Measurements from ENCODE around the gene SCLT1.
A peak's percentile ranks its signal among the peaks of the same experiment; 100 is the strongest.
"Not testable (repeated sequence)": the region's sequence is repeated elsewhere in the genome, so short reads cannot be mapped to it uniquely, and the experiment has no call there.

Gene SCLT1

DNA sequence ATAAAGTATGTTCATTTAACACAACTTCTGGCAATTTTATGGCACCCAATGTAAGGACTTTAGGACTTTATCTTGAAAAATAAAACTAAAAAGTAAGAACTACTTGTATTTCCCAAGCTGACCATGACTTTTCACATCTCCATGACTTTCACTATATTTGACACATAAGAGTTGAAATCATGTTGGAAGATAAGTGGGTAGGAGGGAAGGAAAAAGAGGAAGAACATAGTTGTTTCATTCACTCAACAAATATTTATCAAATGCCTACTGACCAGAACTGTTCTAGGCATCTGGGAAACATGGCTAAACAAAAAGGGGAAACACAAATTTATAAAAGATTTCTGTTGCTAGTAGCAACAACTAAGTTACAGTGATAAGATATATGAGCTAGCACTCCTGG, 16.0 kb downstream of the SCLT1 start:
- no peak for DNase-seq (ENCODE audit: low read depth in 2 of 2)

DNA sequence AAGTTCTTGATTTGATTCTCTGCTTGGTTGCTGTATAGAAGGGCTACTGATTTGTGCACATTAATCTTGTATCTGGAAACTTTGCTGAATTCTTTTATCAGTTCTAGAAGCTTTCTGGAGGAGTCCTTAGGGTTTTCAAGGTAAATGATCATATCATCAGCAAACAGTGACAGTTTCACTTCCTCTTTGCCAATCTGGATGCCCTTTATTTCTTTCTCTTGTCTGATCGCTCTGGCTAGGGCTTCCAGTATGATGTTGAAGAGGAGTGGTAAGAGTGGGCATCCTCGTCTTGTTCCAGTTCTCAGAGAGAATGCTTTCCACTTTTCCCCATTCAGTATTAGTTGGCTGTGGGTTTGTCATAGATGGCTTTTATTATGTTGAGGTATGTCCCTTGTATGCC, 23.8 kb downstream of the SCLT1 start:
- DNase-seq (ENCODE audit: low read depth in 2 of 2), result not testable (repeated sequence)

DNA sequence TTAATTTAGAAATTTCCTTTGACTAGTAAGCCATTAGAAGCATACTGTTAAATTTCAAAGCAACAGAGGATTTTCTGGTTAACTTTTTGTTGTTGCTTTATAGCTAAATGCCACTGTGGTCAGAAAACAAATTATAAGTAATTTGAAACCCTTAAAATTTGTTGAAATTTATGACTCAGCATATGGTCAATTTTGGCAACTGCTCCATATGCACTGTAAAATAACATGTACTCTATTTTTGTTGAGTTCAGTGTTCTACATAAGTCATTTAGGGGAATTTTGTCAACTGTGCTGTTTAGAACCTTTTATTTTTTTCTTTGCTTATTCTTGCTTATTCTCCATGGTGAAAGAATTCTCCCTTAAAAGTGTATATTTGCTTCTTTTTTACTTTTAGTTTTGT, 28.6 kb downstream of the SCLT1 start:
- peak; percentile 36 to 49 for DNase-seq (ENCODE audit: low read depth in 2 of 2)

DNA sequence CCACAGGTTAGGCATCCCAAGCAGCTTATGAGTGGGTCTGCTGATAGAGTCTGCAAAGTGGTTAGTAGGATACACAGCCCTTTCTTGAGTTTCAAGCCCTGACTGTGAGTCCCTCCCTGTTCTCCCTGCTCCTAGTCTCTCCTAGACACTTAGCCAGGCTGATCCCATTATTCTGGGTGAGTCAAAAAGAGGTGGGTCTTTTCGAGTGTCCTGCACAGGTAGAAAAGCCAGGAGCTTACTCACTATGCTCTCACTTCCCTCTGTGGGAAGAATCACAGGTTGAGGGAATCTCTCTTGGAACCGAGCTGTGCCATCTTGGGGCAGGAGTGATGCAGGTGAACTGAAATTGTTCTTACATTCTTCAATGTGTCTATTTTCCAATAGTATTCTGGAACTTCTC, 29.7 kb downstream of the SCLT1 start:
- no peak for DNase-seq (ENCODE audit: low read depth in 2 of 2)

DNA sequence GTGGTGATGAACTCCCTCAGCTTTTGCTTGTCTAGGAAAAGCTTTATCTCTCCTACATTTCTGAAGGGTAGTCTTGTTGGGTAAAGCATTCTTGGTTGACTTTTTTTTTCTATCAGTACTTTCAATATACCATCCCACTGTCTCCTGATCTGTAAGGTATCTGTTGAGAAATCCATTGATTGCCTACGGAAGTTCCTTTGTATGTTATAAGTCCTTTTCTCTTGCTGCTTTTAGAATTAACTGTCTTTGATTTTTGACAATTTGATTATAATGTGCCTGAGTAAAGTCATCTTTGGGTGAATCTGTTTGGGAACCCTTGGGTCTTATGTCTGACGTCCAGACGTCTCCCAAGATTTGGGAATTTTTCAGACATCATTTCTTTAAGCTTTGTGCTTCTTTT, 30.8 kb downstream of the SCLT1 start:
- no peak for DNase-seq (ENCODE audit: low read depth in 2 of 2)

DNA sequence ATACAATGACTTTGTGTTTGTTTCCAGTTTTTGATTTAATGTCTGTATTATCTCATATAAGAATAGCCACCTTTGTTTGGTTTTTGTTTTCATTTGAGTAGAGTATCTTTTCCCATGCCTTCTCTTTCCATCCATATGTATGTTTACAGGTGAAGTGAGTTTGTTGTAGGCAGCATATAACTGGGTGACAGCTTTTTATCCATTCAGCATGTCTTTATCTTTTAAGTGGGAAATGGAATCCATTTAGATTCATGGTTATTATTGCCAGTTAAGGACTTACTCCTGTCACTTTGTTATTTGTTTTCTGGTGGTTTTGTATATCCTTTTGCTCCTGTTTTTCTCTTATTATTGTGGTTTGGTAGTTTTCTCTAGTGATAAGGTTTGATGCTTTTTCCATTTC, 34.3 kb downstream of the SCLT1 start:
- DNase-seq (ENCODE audit: low read depth in 2 of 2), result no peak

DNA sequence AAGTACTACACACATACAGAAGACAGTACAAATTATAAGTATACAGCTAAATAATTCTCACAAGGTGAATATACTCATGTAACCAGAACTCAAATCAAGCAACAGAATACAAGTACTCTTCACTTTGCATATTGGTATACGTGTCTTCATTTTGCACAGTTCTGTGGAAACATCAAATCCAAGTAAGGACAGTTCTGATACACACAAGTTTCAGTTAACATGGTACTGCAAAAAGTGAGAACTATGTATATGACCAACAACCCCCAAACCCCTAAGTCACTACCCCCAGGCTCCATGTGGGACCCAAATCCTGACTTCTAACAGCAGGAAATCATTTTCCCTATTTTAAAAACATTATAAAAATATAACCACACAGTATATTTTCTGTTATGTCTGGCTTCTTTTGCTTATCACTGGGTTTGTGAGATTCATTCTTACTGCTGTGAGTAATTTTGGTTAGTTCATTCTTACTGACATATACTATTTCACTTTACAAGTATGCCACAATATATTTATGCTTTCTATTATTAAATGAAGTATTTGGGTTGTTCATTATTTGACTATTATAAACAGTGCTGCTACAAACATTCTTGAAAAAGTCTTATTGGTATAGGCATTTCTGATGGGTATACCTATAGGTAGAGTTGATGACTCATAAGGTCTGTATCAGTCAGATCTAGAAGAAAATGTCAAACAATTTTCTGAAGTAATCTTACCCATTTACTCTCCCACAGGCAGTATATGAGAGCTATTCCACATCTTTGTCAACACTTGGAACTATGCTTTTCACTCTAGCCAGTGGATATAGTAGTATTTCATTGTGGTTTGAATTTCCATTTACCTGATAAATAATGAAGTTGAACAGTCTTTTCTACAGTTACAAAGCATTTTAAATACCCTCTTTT, 47.0 kb downstream of the SCLT1 start:
- DNase-seq (ENCODE audit: low read depth in 2 of 2), result no peak

DNA sequence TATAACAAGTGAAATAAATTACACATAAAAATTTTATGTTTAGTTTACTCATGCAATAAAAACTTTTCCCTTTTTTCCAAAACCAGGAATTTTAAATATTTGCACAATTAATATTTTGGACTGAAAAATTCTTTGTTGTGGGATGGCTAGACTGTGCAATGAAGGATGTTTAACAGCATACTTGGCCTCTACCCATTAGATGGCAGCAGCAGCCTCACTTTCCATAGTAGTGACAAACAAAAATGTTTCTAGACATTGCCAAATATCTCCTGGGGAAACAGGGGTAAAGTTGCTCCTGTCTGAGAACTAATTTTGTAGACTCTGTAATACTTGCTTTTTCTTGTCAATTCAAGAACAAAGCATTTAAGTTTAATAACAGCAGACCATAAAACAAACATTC, 49.8 kb downstream of the SCLT1 start:
- DNase-seq (ENCODE audit: low read depth in 2 of 2), result peak; percentile 13 to 15

DNA sequence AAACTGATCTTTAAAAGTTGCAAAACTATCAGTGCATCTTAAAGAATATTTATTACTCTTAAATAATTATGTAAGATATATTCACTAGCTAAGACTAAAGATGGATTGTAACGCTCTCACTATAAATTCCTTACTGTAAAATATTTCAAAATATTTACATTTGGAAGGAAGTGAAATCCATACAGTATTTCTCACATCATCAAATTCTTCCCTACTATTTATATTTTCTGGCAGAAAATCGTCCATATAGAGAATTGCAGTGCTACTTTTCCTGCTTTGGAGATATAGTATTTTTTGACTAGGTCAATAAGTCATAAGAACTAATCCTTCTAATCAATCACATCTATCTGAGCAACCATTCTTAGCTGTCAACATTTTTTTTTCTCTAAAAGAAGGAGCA, 52.9 kb downstream of the SCLT1 start:
- DNase-seq (ENCODE audit: low read depth in 2 of 2), result no peak

DNA sequence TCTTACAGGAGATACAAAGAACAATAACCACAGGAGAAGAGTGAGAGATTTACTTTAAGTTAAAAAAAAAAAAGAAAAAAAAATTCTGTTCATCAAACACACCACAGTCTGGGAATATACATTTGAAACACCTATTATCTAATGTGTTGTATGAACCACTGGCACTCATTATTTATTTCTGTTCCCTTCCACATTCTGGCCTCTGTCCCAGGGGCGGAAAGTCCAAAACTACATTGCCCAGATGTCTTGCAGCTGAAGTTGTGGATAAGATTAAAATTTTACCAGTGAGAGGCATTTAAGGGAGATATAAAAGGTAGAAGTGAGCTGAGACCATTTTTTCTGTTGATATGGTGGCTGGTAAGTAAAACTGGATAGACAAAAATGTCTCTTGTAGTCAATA, 56.2 kb downstream of the SCLT1 start:
- DNase-seq (ENCODE audit: low read depth in 2 of 2), result no peak

DNA sequence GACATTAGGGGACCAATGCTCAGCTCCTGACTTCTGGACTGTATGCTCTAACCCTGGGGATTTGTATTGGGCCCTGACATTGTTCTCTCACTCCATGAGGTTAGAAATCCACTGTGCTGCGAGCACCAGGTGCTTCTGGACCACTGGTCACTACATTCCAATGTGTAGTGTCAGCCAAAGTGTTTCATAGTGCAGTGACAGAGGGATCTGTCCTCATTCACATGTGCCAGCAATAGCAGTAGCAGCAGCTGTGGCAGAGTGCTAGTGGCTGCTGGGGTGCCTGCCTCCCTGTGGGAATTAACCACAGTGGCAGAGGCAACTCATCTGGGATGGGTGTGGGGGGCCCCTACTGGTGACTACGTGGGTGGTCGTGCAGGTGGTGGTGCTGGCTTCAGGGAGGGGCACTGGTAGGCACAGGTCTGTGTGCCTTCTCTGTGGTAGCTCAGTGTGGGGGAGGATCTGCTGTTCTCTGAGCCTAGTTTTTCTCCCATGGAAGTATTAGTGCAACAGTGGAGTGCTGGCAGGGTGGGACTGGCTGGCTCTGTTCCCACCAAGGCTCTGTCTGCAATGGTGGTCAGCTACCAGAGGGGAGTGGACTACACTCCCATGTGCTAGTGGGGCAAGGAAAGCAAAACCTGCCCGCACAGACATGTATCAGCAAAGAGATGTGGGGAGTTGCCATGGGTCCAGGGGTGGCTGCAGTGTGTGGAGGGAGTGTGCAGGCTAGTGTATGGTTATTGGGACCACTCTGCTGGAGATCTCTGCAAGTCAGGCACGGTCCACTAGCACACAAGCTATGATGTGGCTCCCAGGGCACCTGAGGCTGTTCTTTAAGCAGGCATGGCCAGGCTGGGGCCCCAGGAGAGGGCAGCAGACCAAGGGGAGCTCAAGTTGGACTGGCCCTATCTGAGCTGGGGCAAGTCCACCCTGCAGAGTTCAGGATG, 78.5 kb downstream of the SCLT1 start:
- DNase-seq (ENCODE audit: low read depth in 2 of 2), result no peak

DNA sequence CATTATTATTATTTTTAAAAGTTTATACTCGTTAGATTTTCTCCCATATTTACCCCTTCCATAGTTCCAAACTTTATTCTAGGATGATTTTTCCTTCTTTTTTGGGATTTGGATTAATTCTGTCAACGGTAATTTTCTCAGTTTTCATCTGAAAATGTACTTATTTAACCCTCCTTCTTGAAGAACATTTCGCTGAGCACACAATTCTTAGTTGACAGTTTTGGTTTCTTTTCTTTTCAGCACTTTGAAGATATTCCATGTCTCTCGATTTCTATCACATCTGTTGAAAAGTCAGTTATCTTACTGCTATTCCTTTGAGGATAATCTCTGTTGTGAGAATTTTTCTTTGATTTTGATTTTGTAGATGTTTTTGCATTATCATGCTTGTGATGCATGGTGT, 85.2 kb downstream of the SCLT1 start:
- no peak for DNase-seq (ENCODE audit: low read depth in 2 of 2)

DNA sequence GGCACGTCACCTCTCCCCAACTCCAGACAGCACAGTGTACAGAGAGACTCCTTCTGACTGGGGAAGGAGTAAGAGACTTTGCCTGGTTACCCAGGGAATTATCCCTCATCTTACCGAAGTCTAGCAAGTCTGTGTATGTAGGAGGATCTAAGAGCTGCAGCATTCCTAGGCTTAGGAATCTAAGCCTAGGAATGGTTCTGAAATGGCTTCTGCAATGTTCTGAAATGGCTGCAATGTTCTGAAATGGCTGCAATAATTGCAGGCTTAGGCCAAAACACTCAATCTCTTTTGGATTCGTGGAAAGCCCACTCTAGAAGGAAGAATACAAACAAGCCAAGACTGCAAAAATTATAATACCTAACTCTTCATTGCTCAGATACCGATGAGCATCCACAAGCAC, 106.4 kb downstream of the SCLT1 start:
- DNase-seq (ENCODE audit: low read depth in 2 of 2), result no peak

DNA sequence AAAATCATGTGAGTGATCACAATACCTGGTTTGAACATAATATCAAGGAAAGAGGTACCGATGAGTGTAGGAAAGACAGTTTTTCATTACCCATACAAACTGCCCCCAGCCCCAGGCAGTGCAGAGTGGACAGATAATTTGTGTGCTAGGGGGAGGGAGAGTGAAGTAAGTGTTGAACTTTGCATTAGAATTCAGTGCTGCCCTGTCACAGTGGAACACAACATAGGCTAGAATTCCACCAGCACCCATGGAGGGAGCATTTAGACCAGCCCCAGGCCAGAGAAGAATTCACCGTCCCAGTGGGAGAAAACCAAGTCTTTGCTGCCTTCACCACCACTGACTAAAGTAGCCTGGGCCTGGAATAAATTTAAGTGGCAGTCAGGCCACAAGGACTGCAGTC, 107.3 kb downstream of the SCLT1 start:
- no peak for DNase-seq (ENCODE audit: low read depth in 2 of 2)

DNA sequence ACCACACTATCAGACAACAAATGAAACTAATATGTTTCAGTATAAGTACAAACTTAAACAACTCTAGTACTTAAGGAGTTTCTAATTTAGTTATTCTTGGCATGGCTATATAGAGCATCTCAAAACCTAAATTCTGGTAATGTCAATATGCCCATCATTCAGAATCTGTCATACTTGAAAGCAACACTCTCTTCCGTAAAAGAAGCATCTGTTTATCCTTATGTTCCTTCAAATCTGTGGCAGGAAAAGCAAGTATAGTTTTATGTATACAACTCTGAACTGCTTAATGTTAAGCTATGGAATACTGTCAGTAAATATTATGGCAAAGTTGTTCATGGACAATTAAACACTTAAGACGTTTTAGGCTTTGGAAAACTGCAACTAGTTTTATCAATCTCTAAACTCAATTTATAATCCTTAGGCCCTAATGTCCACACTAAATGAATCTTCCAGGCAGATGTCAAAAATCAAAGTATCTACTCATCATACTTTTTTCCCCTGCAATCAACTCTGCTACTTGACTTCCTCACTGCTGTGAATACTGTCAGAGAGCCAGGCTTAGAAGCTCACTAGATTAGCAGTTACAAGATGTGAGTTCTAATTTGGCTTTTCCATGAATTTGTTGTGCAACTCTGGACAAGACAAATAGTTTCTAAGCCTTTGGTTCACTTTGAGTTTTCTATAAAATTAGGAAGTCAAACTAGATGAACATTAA, 109.4 kb downstream of the SCLT1 start:
- no peak for DNase-seq (ENCODE audit: low read depth in 2 of 2)

DNA sequence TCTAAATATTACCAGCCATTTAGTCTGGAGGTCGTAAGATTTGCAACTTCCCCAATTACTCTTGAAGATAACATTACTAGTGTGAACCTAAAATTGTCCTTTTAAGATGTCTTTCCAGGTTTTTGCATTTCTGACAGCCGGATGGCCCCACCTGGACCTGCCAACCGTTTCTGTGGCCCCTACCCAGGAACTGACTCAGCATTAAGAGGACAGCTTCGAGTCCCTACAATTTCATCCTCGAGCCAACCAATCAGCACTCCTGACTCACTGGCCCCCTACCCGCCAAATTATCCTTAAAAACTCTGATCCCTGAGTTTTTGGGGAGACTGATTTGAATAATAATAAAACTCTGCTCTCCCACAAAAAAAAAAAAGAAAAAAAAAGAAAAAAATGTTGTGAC, 112.0 kb downstream of the SCLT1 start:
- no peak for DNase-seq (ENCODE audit: low read depth in 2 of 2)

DNA sequence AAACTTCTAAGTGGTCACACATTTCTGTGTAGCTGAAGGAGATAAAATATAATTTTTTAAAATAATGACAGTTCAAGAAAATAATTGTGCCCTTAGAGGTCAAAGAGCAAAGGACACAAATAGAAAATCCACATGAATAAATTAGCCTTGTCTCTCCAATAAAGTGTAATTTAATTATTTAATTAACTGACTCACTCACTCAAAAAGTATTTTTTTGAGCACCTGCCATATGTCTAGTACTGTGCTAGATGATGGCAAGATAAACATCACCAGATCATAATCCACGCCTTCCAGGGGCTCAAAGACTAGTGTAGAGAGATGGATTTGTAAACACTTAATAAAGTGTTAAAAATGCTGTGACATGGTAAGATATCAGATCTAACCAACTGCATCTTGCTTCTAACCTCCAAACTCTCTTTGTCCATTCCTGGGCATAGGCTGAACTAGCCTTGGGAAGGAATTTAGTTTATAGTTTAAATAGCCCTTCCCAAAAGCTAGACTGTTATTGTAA, 112.5 kb downstream of the SCLT1 start:
- no peak for DNase-seq (ENCODE audit: low read depth in 2 of 2)

DNA sequence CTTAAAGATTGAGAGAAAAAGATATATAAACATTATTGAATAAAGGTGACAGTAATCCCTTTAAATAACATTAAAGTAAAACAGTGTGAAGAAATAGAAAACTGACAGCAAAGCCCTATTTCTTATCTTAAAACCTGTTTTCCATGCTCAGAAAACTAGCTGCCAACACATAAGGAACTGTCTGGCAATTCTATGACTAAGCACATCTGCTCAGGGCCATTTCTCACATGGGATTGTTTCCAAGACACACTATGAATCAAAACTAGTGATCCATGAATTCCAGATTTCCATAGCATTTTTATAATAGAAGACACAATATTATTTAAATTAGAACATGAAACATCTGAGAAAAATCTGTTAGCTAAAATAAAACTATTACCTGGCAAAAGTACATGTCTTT, 113.4 kb downstream of the SCLT1 start:
- DNase-seq (ENCODE audit: low read depth in 2 of 2), result peak; percentile 67 to 74

DNA sequence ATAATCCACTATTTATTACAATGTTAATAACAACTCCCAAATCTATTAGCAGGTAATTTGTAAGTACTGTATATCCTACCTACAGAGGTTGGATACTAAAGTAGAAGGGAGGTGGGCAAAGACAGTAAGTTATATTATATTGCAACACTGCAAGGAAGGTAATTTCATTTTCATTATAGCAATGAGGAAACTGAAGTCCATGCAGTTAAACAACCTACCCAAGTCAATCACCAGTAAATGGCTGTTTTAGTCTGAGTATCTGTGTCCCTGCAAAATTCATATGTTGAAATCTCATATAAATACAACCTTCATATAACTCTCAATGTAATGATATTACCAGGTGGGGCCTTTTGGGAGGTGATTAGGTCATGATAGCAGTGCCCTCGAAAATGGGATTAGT, 114.4 kb downstream of the SCLT1 start:
- DNase-seq (ENCODE audit: low read depth in 2 of 2), result no peak

DNA sequence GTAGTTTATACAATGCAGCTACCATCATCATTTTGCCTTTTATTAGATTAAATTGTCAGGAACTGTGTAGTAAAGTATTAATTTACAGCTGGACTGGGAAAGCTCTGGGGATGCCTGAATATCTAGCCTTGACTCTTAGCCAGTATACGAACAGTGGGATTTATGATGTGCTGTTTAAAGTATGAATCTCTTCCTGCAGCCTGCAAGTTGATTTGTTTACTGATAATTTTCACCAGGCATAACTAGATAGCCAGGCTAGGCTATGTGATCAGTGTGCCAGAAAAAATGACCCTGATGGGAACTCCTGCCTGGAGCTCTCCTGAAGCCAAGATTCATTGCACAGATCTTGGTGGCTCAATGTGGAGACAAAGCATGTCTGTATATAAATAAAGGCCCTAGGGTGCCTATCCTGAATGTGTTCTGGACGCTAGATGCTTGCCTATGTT, 119.2 kb downstream of the SCLT1 start:
- peak; percentile 23 to 24 for DNase-seq (ENCODE audit: low read depth in 2 of 2)

DNA sequence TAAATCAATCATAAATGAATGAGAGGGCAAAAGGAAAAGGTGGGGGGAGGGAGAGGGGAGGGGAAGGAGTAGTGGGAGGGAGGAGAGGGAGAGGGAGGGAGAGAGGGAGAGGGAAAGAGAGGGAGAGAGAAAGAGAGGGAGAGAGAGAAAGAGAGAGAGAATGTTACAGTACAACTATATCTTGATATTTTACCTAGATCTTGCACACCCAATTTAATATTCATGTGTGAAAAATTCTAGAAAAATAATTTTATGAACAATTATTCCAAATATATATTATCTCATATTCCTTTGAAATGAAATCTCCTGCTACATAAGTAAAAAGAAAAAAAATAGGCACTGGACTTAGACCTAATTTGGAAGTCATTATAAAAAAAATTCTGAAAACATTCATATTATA, 120.0 kb downstream of the SCLT1 start:
- no peak for DNase-seq (ENCODE audit: low read depth in 2 of 2)

DNA sequence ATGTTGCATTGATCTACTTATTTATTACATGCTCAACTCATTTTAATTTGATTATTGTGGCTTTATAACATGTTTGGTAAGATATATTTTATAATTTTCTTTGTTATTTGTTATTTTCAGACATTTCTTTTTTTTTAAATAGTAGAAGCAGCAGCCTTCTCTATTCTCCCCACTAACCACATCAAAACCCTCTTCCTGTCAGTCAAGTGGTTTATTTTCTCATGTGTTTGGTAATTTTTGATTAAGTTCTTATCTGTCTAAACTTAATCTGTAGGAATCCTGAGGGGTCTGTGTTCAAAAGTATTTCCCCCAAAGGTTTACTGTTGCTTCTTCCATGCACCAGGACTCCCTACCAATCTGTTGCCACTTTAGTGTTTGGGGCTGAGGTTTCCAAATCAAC, 131.9 kb downstream of the SCLT1 start:
- DNase-seq (ENCODE audit: low read depth in 2 of 2), result no peak

Measured in fibroblast of skin of left quadriceps (primary cell).